Peyer's patch (tissue), 4 donors: ENCODE results near the gene SERPINA7. TPM values are rescaled to one million over a fixed set of nuclear protein-coding genes. Genes with fewer than 3 reads are reported as not detected.
"Not testable (repeated sequence)": the region's sequence is repeated elsewhere in the genome, so short reads cannot be mapped to it uniquely, and the experiment has no call there.

Experiments used
- DNase-seq, 3 donors: peaks; one replicate each; pipeline ENCODE4 v3.0.0-alpha.2; 2017 to 2019
- H3K27ac ChIP-seq, 4 donors: fragments of 200-600 bp; sonication (generic); one replicate each; pipeline ENCODE4 v1.5.1; 2016 to 2019
- H3K27me3 ChIP-seq, 2 donors: fragments of 200-600 bp; sonication (generic); one replicate each; pipeline ENCODE4 v1.5.1; 2019
- H3K36me3 ChIP-seq, 3 donors: fragments of 200-600 bp; sonication (generic); one replicate each; pipeline ENCODE4 v1.5.1; 2016 to 2019
- H3K4me1 ChIP-seq, 4 donors: fragments of 200-600 bp; sonication (generic); one replicate each; pipeline ENCODE4 v1.5.1; 2016 to 2019
- H3K4me3 ChIP-seq, 4 donors: fragments of 200-600 bp; sonication (generic); 1 replicate in 3 of 4; 2 replicates in 1 of 4; pipeline ENCODE4 v1.5.1; 2016 to 2019; ENCODE audit warnings: mild to moderate bottlenecking in 1 of 4
- H3K9me3 ChIP-seq, 4 donors: fragments of 200-600 bp; sonication (generic); one replicate each; pipeline ENCODE4 v1.5.1; 2016 to 2019; ENCODE audit warnings: mild to moderate bottlenecking in 1 of 4
- POLR2A ChIP-seq, 2 donors: fragments of 450-650 bp; IDR thresholded peaks; one replicate each; pipeline ENCODE4 v1.5.1; 2017; ENCODE audit warnings: antibody characterized with exemption in 2 of 2, mild to moderate bottlenecking in 2 of 2, moderate library complexity in 2 of 2
- total RNA-seq, 4 donors: library from RNA; depleted of rRNA; stranded (reverse); fragments of >200 nt; gene quantifications; one replicate each; pipeline ENCODE4 v1.1.0, GENCODE V29; 2016
- TF ChIP-seq, protein P1 (sequence below), 6 experiments: fragments of 450-650 bp in 4 of 6; fragments of 200-600 bp in 2 of 6; sonication (generic) in 1 of 6; IDR thresholded peaks; one replicate each; pipeline ENCODE4 v1.5.1; 2017 to 2019; ENCODE audit warnings: antibody characterized with exemption in 6 of 6, mild to moderate bottlenecking in 3 of 6, moderate library complexity in 1 of 6

The SERPINA7 gene
- total RNA-seq, 4 donors from 2014 or later = not detected

DNA sequence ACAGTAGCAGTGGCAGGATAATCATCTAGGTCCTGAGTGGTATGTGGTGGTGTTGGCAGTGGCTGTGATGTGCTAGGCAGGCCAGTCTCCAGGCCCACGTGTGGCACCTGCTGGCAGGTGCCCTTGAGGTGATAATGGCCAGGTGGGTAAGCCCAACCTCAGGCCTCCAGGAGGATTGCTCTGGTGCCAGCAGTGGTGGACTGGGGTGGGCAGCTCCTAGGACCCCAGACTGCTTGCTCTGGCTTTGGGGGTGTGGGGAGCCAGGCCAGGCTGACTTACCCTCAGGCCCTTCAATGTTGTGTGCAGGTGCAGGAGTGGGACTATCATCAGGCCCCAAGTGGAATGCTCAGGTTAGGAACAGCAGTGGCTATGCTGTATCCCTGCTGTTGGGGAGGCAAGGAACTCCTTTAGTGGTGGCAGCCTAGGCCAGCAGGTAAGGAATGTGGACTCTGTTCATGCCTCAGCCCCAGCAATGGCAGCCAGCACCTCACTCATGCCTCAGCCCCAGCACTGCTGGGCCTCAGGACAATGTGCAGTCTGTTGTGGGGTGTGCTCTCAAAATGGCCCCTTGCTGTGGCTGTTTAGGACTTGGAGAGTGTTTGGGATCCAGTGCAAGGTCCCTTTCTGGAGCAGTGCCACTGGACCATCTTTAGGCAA is 24.3 kb downstream of the SERPINA7 start:
- Histone ChIP-seq H3K4me3 (no peak overlapping the region), H3K36me3 (no peaks in the 10 kb centered on the region), H3K27ac (no peak overlapping the region), H3K4me1 (no peaks in the 10 kb centered on the region), H3K27me3 (no peaks in the 10 kb centered on the region), H3K9me3 (no peaks in the 10 kb centered on the region)
- TF ChIP-seq, protein P1, sequence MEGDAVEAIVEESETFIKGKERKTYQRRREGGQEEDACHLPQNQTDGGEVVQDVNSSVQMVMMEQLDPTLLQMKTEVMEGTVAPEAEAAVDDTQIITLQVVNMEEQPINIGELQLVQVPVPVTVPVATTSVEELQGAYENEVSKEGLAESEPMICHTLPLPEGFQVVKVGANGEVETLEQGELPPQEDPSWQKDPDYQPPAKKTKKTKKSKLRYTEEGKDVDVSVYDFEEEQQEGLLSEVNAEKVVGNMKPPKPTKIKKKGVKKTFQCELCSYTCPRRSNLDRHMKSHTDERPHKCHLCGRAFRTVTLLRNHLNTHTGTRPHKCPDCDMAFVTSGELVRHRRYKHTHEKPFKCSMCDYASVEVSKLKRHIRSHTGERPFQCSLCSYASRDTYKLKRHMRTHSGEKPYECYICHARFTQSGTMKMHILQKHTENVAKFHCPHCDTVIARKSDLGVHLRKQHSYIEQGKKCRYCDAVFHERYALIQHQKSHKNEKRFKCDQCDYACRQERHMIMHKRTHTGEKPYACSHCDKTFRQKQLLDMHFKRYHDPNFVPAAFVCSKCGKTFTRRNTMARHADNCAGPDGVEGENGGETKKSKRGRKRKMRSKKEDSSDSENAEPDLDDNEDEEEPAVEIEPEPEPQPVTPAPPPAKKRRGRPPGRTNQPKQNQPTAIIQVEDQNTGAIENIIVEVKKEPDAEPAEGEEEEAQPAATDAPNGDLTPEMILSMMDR (IDR thresholded peaks at IDR 0.05) = no peak
- TF ChIP-seq POLR2A (IDR thresholded peaks at IDR 0.05) = no peak
- no peak for DNase-seq

DNA sequence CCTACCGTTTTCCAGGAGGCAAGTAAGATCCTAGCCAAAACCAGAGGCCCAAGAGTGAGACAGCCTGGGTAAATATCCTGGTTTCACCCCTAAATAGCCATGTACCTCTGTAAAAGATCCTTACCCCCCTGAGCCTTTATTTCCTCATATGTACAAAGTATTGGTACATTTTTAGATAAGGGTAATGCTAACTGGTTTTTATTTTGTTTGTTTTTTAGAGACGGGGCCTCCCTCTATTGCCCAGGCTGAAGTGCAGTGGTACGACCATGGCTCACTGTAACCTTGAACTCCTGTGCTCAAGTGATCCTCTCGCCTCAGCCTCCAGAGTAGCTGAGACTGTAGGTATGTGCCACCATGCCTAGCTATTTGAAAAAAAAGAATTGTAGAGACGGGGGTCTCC is 29.4 kb downstream of the SERPINA7 start:
- no peak for TF ChIP-seq POLR2A (IDR thresholded peaks at IDR 0.05)
- TF ChIP-seq, protein P1 (IDR thresholded peaks at IDR 0.05) = no peak
- DNase-seq = no peak
- no peak overlapping the region for H3K27ac ChIP-seq
- H3K4me1 ChIP-seq = no peaks in the 10 kb centered on the region
- no peaks in the 10 kb centered on the region for H3K9me3 ChIP-seq
- H3K27me3 ChIP-seq = no peaks in the 10 kb centered on the region
- no peak overlapping the region for H3K4me3 ChIP-seq
- H3K36me3 ChIP-seq = no peaks in the 10 kb centered on the region

DNA sequence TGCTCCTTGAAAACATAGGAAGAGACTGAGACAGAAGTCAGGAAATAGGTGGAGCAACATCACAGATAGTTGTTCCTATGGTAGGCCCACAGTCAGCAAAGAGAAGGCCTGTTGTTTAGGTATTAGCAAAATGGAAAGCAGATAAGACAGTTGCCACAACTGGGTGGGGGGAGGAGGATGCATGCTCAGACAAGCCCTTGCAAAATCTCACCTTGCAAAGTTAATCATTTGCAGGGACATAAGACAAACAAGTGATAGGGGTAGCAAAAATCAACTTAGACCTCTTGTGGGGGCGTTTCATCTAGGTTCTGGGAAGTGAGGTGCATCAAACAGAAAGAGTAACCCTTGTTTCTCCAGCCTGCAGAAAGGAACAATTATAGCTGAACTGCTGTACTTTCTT is 30.7 kb downstream of the SERPINA7 start:
- Histone ChIP-seq H3K27me3 (no peaks in the 10 kb centered on the region), H3K27ac (no peak overlapping the region), H3K4me1 (no peaks in the 10 kb centered on the region), H3K36me3 (no peaks in the 10 kb centered on the region), H3K4me3 (no peak overlapping the region), H3K9me3 (no peaks in the 10 kb centered on the region)
- TF ChIP-seq, protein P1 (IDR thresholded peaks at IDR 0.05) = no peak
- TF ChIP-seq POLR2A (IDR thresholded peaks at IDR 0.05) = no peak
- no peak for DNase-seq

DNA sequence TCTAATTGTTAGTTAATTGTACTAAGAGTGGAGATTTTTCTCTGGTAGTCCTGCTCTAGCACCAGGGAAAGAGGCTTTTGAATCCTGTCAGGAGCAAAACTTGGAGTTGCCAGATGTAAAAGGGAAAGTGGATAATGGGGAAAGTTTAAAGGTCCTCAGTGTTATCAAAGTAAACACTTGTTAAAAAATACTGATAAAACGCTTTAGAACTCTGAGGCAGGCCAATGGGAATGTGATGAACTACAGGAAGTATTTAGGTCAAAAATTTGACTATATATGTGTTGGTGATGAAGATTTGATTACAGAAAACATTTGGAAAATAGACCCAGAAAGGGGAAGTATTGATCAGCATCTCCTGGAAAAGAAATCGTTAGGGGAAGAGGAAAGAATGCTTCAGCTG is 32.8 kb downstream of the SERPINA7 start:
- no peaks in the 10 kb centered on the region for H3K36me3 ChIP-seq
- TF ChIP-seq, protein P1 (IDR thresholded peaks at IDR 0.05) = no peak
- no peak for TF ChIP-seq POLR2A (IDR thresholded peaks at IDR 0.05)
- no peaks in the 10 kb centered on the region for H3K4me1 ChIP-seq
- no peak overlapping the region for H3K27ac ChIP-seq
- no peak overlapping the region for H3K4me3 ChIP-seq
- H3K9me3 ChIP-seq = no peaks in the 10 kb centered on the region
- DNase-seq = no peak
- no peaks in the 10 kb centered on the region for H3K27me3 ChIP-seq

DNA sequence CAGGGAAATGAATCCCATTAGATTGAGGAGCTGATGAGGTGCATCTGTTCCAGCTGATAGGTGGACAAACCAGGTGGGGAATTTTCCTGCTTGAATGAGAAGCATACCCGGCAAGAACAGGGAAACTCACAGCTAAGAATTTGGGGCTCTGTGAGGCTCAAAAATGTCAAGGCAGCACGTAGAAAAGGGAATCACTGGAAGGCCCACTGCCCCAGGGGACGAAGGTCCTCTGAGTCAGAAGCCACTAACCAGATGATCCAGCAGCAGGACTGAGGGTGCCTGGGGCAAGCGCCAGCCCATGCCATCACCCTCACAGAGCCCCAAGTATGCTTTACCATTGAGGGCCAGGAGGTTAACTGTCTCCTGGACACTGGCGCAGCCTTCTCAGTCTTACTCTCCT is 37.9 kb downstream of the SERPINA7 start:
- not testable (repeated sequence) for H3K36me3 ChIP-seq, DNase-seq, H3K4me3 ChIP-seq, H3K27me3 ChIP-seq, H3K4me1 ChIP-seq, H3K9me3 ChIP-seq, H3K27ac ChIP-seq

DNA sequence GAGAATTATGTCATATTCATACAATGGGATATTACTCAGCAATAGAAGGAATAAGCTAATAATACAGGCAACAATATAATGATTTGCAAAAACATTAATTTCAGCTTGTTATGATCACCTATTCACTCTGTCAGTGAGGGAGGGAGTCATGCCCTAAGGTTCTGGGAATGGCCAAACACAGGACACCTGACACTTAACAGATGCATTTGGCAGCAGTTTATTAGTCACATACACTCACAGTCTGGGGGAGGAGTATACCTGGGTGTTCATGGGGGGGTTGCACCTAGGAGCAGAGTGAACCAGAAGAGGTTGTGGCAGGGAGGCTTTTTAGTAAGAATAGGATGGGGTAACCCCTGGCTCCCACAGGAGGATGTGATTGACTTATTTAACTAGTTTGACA is 38.3 kb downstream of the SERPINA7 start:
- Histone ChIP-seq H3K36me3 (no peaks in the 10 kb centered on the region), H3K27ac (no peak overlapping the region), H3K4me1 (no peaks in the 10 kb centered on the region), H3K27me3 (no peaks in the 10 kb centered on the region), H3K9me3 (no peaks in the 10 kb centered on the region), H3K4me3 (no peak overlapping the region)
- no peak for DNase-seq
- TF ChIP-seq, protein P1 (IDR thresholded peaks at IDR 0.05) = no peak
- no peak for TF ChIP-seq POLR2A (IDR thresholded peaks at IDR 0.05)
